Activated CD8-positive, alpha-beta T cell treated with anti-CD3 and anti-CD28 coated beads for 36 hours (primary cell): ENCODE measurements around the gene COL5A1. TPM values are rescaled to one million over a fixed set of nuclear protein-coding genes. Genes with fewer than 3 reads are reported as not detected.

Experiments used
- ATAC-seq: fragments of 200-7000 bp; cut with Tn5 transposase; one replicate; pipeline ENCODE4 v1.10.0; 2021; ENCODE audit warnings: mild to moderate bottlenecking, moderate library complexity
- CTCF ChIA-PET: fragments of 350-600 bp; sonication (Branson Sonifier 250); formaldehyde crosslinking; loops from one replicate; lab custom pipeline; 2021; ENCODE audit warnings: antibody characterized with exemption; lab: Charles Lee
- POLR2A ChIA-PET: fragments of 350-600 bp; sonication (Branson Sonifier 250); formaldehyde crosslinking; loops from one replicate; lab custom pipeline; 2021; ENCODE audit warnings: antibody characterized with exemption; lab: Charles Lee
- DNase-seq: peaks from one replicate; pipeline ENCODE4 v3.0.0-alpha.2; 2020
- H3K27ac Mint-ChIP-seq: one replicate; pipeline ENCODE4 v1.8.0; 2021; ENCODE audit warnings: mild to moderate bottlenecking, mixed read lengths
- H3K27me3 Mint-ChIP-seq: one replicate; pipeline ENCODE4 v1.8.0; 2021; ENCODE audit warnings: mixed read lengths
- H3K36me3 Mint-ChIP-seq: one replicate; pipeline ENCODE4 v1.8.0; 2021; ENCODE audit warnings: low read depth, mixed read lengths
- H3K4me1 Mint-ChIP-seq: one replicate; pipeline ENCODE4 v1.8.0; 2021; ENCODE audit warnings: low read depth, mixed read lengths
- H3K4me3 Mint-ChIP-seq: one replicate; pipeline ENCODE4 v1.8.0; 2021; ENCODE audit warnings: mild to moderate bottlenecking, moderate library complexity, mixed read lengths
- H3K9me3 Mint-ChIP-seq: one replicate; pipeline ENCODE4 v1.8.0; 2021; ENCODE audit warnings: mixed read lengths
- CTCF ChIP-seq: fragments of 200-600 bp; IDR thresholded peaks from one replicate; pipeline ENCODE4 v1.8.0; 2022; ENCODE audit warnings: antibody characterized with exemption, mild to moderate bottlenecking
- intact Hi-C: fragments of 100-400 bp; cut with micrococcal nuclease; formaldehyde crosslinking; loops from one replicate; pipeline ENCODE4 v1.10.0; 2022
- total RNA-seq, 2 experiments: library from RNA; stranded (reverse); gene quantifications; one replicate each; pipeline ENCODE4 v1.2.3, GENCODE V29; 2021

COL5A1 gene
- total RNA-seq, 2 experiments from 2014 or later, result 0.29 to 0.34 TPM

- TF ChIP-seq CTCF, result no peak
- no peak for ATAC-seq
- ChIA-PET POLR2A (no interaction called here), CTCF (no interaction called here)
- intact Hi-C loops, result no loop called here
- DNase-seq, result no peak
- no peak overlapping the region for H3K27ac Mint-ChIP-seq
- H3K27me3 Mint-ChIP-seq, result no peaks in the 10 kb centered on the region
- H3K4me3 Mint-ChIP-seq, result no peak overlapping the region
- no peaks in the 10 kb centered on the region for H3K4me1 Mint-ChIP-seq
- H3K36me3 Mint-ChIP-seq, result no peaks in the 10 kb centered on the region
- peaks cover under 1% of the 10 kb centered on the region for H3K9me3 Mint-ChIP-seq
Measured at GRCh38 chr9:134753191-134753590, 111.6 kb downstream of the COL5A1 start.

GRCh38 chr9:134755221-134755907, 113.8 kb downstream of the COL5A1 start:
- no peak for DNase-seq
- no peaks in the 10 kb centered on the region for H3K27me3 Mint-ChIP-seq
- intact Hi-C loops, result no loop called here
- H3K4me1 Mint-ChIP-seq, result no peaks in the 10 kb centered on the region
- ChIA-PET POLR2A (no interaction called here), CTCF (no interaction called here)
- no peak overlapping the region for H3K27ac Mint-ChIP-seq
- TF ChIP-seq CTCF, result no peak
- no peaks in the 10 kb centered on the region for H3K36me3 Mint-ChIP-seq
- peaks cover under 1% of the 10 kb centered on the region for H3K9me3 Mint-ChIP-seq
- ATAC-seq, result no peak
- H3K4me3 Mint-ChIP-seq, result no peak overlapping the region

GRCh38 chr9:134756098-134756497, 114.5 kb downstream of the COL5A1 start:
- DNase-seq, result no peak
- ChIA-PET CTCF (no interaction called here), POLR2A (no interaction called here)
- intact Hi-C loops, result no loop called here
- no peak for TF ChIP-seq CTCF
- no peak overlapping the region for H3K4me3 Mint-ChIP-seq
- H3K4me1 Mint-ChIP-seq, result no peaks in the 10 kb centered on the region
- H3K9me3 Mint-ChIP-seq, result peaks cover 7% of the 10 kb centered on the region
- no peaks in the 10 kb centered on the region for H3K36me3 Mint-ChIP-seq
- H3K27ac Mint-ChIP-seq, result no peak overlapping the region
- ATAC-seq, result no peak
- no peaks in the 10 kb centered on the region for H3K27me3 Mint-ChIP-seq

- DNase-seq (no peak), ATAC-seq (no peak)
- Mint-ChIP-seq H3K4me3 (no peak overlapping the region), H3K36me3 (no peaks in the 10 kb centered on the region), H3K4me1 (no peaks in the 10 kb centered on the region), H3K9me3 (peaks cover 7% of the 10 kb centered on the region), H3K27ac (no peak overlapping the region), H3K27me3 (no peaks in the 10 kb centered on the region)
- intact Hi-C loops, result no loop called here
- POLR2A ChIA-PET, result no interaction called here
- no peak for TF ChIP-seq CTCF
- CTCF ChIA-PET, result no interaction called here
Measured at GRCh38 chr9:134757216-134757975, 115.8 kb downstream of the COL5A1 start.

GRCh38 chr9:134758949-134759607, 117.5 kb downstream of the COL5A1 start:
- CTCF ChIA-PET, result no interaction called here
- H3K4me3 Mint-ChIP-seq, result no peak overlapping the region
- ATAC-seq (no peak), DNase-seq (no peak)
- H3K4me1 Mint-ChIP-seq, result no peaks in the 10 kb centered on the region
- POLR2A ChIA-PET, result no interaction called here
- TF ChIP-seq CTCF, result no peak
- peaks cover 7% of the 10 kb centered on the region for H3K9me3 Mint-ChIP-seq
- no peak overlapping the region for H3K27ac Mint-ChIP-seq
- no peaks in the 10 kb centered on the region for H3K27me3 Mint-ChIP-seq
- intact Hi-C loops, result no loop called here
- no peaks in the 10 kb centered on the region for H3K36me3 Mint-ChIP-seq
